Chondrocyte (in vitro differentiated cells): ENCODE results near the gene MGST3. TPM values are rescaled to one million over a fixed set of nuclear protein-coding genes. Genes with fewer than 3 reads are reported as not detected.
"Not testable (repeated sequence)": the region's sequence is repeated elsewhere in the genome, so short reads cannot be mapped to it uniquely, and the experiment has no call there.

ENCODE experiments used
- DNase-seq: peaks from one replicate; pipeline ENCODE4 v3.0.0; 2021; ENCODE audit warnings: mixed read lengths, low spot score
- H3K27ac Mint-ChIP-seq: one replicate; pipeline ENCODE4 v1.8.0; 2021; ENCODE audit warnings: mild to moderate bottlenecking, moderate library complexity, mixed read lengths; ENCODE audit not compliant: unreplicated experiment
- H3K27me3 Mint-ChIP-seq: 2 replicates; pipeline ENCODE4 v1.8.0; 2021; ENCODE audit warnings: low read depth, mixed read lengths
- H3K36me3 Mint-ChIP-seq: 2 replicates; pipeline ENCODE4 v1.8.0; 2021; ENCODE audit warnings: low read depth, mixed read lengths
- H3K4me1 Mint-ChIP-seq: 2 replicates; pipeline ENCODE4 v1.8.0; 2021; ENCODE audit warnings: low read depth, mild to moderate bottlenecking, mixed read lengths
- H3K4me3 Mint-ChIP-seq: one replicate; pipeline ENCODE4 v1.8.0; 2021; ENCODE audit warnings: mild to moderate bottlenecking, moderate library complexity, mixed read lengths; ENCODE audit not compliant: unreplicated experiment
- H3K9me3 Mint-ChIP-seq: 2 replicates; pipeline ENCODE4 v1.8.0; 2021; ENCODE audit warnings: low read depth, mixed read lengths
- total RNA-seq: library from RNA; stranded (reverse); gene quantifications from 3 replicates; pipeline ENCODE4 v1.2.1, GENCODE V29; 2021
- TF ChIP-seq, protein P1 (sequence below): fragments of 200-600 bp; sonication (generic); IDR thresholded peaks from 2 replicates; pipeline ENCODE4 v1.5.0; 2021; ENCODE audit warnings: antibody characterized with exemption, mild to moderate bottlenecking, moderate library complexity

The MGST3 gene
- total RNA-seq, 1 donor from 2014 or later: 165 TPM

DNA sequence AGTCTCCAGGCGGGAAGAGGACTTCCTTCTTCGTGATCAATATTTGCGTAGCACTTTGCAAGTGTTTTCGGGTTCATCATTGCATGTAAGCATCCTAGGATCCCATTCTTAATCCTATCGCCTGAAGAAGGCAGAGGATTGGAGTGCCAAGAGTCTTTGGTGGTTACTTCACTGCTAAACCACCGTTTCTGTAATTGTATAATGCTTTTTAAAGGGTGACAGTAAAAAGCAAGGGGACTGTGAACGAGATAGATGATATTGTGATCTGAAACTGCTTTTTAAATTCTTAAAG is 67.7 kb downstream of the MGST3 start:
- Mint-ChIP-seq H3K4me3 (peak overlapping the region; percentile 99), H3K27ac (peak overlapping the region; percentile 87), H3K36me3 (peaks cover 3% of the 10 kb centered on the region), H3K4me1 (peaks cover 25% of the 10 kb centered on the region), H3K9me3 (no peaks in the 10 kb centered on the region), H3K27me3 (peaks cover 4% of the 10 kb centered on the region)
- TF ChIP-seq, protein P1, sequence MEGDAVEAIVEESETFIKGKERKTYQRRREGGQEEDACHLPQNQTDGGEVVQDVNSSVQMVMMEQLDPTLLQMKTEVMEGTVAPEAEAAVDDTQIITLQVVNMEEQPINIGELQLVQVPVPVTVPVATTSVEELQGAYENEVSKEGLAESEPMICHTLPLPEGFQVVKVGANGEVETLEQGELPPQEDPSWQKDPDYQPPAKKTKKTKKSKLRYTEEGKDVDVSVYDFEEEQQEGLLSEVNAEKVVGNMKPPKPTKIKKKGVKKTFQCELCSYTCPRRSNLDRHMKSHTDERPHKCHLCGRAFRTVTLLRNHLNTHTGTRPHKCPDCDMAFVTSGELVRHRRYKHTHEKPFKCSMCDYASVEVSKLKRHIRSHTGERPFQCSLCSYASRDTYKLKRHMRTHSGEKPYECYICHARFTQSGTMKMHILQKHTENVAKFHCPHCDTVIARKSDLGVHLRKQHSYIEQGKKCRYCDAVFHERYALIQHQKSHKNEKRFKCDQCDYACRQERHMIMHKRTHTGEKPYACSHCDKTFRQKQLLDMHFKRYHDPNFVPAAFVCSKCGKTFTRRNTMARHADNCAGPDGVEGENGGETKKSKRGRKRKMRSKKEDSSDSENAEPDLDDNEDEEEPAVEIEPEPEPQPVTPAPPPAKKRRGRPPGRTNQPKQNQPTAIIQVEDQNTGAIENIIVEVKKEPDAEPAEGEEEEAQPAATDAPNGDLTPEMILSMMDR: no peak
- no peak for DNase-seq

DNA sequence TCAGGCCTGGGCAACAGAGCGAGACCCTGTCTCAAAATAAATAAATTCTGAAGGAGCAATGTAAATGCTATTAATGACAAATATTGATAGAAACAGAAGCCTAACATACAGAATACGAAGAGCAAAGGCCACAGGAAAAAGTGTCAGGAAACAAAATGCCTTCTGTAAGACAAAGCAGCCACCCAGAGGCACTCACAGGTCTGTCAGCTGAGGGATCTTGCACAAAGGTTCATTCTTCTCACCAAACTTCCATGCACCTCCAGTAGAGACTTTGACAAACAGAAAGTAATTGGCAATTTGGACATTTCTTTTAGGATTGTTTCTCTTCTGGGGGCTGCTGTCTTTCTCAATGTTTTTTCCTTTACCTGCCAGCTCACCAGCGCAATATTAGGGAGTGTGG is 68.5 kb downstream of the MGST3 start:
- TF ChIP-seq, protein P1: no peak
- no peak for DNase-seq

DNA sequence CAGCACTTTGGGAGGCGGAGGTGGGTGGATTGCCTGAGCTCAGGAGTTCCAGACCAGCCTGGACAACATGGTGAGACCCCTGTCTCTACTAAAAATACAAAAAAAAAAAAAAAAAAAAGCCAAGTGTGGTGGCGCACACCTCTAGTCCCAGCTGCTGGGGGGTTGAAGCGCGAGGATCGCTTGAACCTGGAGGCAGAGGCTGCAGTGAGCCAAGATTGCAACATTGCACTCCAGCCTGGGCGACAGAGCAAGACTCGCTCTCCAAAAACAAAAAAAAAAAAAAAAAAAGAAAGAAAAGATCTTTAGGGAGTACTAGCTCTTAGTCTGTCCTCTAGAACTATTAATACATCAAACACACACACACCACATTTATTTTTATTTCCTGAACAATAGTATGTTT is 70.9 kb downstream of the MGST3 start:
- H3K9me3 Mint-ChIP-seq, H3K4me1 Mint-ChIP-seq, H3K27ac Mint-ChIP-seq, H3K36me3 Mint-ChIP-seq, H3K4me3 Mint-ChIP-seq, DNase-seq: not testable (repeated sequence)
- peaks cover 14% of the 10 kb centered on the region for H3K27me3 Mint-ChIP-seq

More for the DNA sequence above, 68.5 kb downstream of the MGST3 start:
- Mint-ChIP-seq H3K9me3 (no peaks in the 10 kb centered on the region), H3K4me1 (peaks cover 25% of the 10 kb centered on the region), H3K27ac (no peak overlapping the region), H3K27me3 (peaks cover 4% of the 10 kb centered on the region), H3K36me3 (peaks cover 1% of the 10 kb centered on the region), H3K4me3 (no peak overlapping the region)

DNA sequence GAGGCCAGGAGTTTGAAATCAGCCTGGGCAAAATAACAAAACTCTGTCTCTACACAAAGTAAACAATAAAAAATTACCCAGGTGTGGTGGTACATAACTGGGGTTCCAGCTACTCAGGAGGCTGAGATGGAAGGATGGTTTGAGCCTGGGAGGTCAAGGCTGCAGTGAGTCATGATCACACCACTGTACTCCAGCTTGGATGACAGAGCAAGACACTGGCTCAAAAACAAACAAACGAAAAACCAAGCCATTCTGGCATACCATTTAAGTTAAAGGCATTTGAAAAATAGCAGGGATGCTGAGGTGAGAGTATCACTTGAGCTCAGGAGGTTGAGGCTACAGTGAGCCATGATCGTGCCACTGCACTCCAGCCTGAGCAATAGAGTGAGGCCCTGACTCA is 72.6 kb downstream of the MGST3 start:
- Mint-ChIP-seq H3K9me3 (no peaks in the 10 kb centered on the region), H3K27ac (no peak overlapping the region), H3K27me3 (peaks cover 19% of the 10 kb centered on the region), H3K4me3 (no peak overlapping the region), H3K4me1 (peaks cover 2% of the 10 kb centered on the region), H3K36me3 (no peaks in the 10 kb centered on the region)
- TF ChIP-seq, protein P1: no peak
- no peak for DNase-seq

Other genes starting within 250 kb of the MGST3 start
- gene RXRG, start 186.1 kb upstream of the MGST3 start, total RNA-seq: not detected in 3 replicates
- not detected in 3 replicates for gene LRRC52, start 87.2 kb upstream of the MGST3 start, total RNA-seq
- gene ALDH9A1, start 67.3 kb downstream of the MGST3 start, total RNA-seq: 25.9 to 38.6 TPM (median 34.6 TPM) in 3 replicates
- gene TMCO1, start 137.6 kb downstream of the MGST3 start, total RNA-seq: 89.0 to 114 TPM (median 98.6 TPM) in 3 replicates
- gene UCK2, start 196.4 kb downstream of the MGST3 start, total RNA-seq: 42.1 to 52.2 TPM (median 44.2 TPM) in 3 replicates